ENCODE measurements around the gene TOR4A.

The TOR4A gene

DNA sequence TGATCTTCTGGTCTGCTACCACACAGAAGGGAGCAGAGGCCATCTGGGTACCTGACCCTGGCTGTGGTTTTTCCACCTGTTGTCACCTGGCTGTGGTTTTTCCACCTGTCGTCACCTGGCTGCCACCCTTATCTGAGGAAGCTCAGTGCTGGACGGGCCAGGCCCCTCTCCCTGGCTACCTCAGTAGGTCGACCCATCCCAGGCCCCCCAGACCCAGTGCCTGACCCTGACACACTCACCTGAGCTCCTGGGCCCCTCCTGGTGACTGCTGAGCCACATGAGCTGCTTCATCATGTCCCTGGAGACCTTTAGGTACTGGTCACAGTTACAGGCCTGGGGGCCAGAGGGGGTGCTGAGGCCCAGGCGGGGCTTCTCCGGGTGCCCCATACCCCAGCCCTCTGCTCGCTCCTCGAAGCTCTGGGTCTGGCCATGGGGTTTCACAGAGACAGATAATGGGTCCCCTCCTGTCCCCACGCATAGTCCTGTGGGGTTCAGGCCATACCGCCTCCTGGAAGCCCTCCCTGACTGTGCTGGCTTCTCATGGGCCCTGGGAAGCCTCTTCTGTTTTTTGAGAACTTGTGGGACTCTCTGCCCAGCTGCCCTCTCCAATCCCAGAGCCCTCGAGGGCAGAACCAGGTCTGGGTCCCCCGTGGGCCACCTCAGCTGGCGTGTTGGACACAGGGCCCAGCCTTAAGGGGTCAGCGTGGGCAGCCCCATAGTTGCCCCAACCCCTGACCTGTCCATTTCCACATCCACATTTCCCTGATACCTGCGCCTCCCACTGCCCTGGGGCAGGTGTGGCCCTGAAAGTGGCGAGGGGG, 32.1 kb downstream of the TOR4A start:
- TF ChIP-seq, protein P1, sequence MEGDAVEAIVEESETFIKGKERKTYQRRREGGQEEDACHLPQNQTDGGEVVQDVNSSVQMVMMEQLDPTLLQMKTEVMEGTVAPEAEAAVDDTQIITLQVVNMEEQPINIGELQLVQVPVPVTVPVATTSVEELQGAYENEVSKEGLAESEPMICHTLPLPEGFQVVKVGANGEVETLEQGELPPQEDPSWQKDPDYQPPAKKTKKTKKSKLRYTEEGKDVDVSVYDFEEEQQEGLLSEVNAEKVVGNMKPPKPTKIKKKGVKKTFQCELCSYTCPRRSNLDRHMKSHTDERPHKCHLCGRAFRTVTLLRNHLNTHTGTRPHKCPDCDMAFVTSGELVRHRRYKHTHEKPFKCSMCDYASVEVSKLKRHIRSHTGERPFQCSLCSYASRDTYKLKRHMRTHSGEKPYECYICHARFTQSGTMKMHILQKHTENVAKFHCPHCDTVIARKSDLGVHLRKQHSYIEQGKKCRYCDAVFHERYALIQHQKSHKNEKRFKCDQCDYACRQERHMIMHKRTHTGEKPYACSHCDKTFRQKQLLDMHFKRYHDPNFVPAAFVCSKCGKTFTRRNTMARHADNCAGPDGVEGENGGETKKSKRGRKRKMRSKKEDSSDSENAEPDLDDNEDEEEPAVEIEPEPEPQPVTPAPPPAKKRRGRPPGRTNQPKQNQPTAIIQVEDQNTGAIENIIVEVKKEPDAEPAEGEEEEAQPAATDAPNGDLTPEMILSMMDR (IDR thresholded peaks at IDR 0.05) = no peak
- no peaks in the 10 kb centered on the region for H3K27me3 ChIP-seq (ENCODE audit: control insufficient read depth, insufficient read depth, low read length)
- H3K27ac ChIP-seq = no peak overlapping the region
- H3K4me3 ChIP-seq (ENCODE audit: low read depth, low read length) = no peak overlapping the region
- H3K9me3 ChIP-seq (ENCODE audit: control insufficient read depth, low read length) = no peaks in the 10 kb centered on the region
- H3K9ac ChIP-seq = no peak overlapping the region
- no peaks in the 10 kb centered on the region for H3K36me3 ChIP-seq (ENCODE audit: control insufficient read depth, insufficient read depth, low read length)
- no peak overlapping the region for H2AFZ ChIP-seq
- H3K4me2 ChIP-seq (ENCODE audit: low read length) = no peak overlapping the region
- no peaks in the 10 kb centered on the region for H3K79me2 ChIP-seq
- H3K4me1 ChIP-seq = no peaks in the 10 kb centered on the region

DNA sequence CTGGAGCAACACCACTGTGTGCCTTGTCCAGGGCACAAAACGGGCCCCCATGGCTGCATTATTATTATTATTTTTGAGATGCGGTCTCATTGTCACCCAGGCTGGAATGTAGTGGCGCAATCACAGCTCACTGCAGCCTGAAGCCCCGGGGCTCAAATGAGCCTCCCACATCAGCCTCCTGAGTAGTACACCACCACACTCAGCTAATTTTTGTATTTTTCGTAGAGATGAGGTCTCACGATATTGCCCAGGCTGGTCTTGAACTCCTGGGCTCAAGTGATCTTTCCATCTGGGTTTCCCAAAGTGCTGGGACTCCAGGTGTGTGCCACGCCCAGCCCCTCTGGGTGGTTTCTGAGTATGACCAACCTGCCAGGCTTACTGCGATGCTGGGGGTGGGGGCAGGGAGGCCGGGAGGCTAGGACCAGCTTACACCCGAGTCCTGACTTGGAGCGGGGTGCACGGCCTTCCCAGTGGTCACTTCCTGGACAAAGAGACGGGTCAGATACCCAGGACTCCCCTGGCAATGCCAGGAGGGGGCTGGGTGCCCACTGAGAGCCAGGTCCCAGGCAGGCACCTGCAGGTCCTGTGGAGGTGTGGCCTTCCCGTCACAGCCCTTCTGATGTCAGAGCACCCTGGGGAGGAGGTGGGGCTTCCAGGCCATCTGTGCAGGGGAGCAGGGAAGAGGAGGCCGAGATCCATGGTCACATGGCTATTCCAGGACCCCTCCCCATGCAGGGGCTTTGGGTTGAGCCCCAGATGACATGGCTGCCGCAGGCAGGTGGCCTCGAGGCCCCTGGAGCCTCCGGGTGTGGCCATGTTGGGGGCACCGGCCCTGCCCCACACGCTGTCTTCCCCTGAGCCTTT, 32.9 kb downstream of the TOR4A start:
- Histone ChIP-seq H2AFZ (no peak overlapping the region), H3K27me3 (ENCODE audit: control insufficient read depth, insufficient read depth, low read length) (no peaks in the 10 kb centered on the region), H3K9me3 (ENCODE audit: control insufficient read depth, low read length) (no peaks in the 10 kb centered on the region), H3K27ac (no peak overlapping the region), H3K4me1 (no peaks in the 10 kb centered on the region), H3K79me2 (no peaks in the 10 kb centered on the region), H3K9ac (no peak overlapping the region), H3K36me3 (ENCODE audit: control insufficient read depth, insufficient read depth, low read length) (no peaks in the 10 kb centered on the region), H3K4me3 (ENCODE audit: low read depth, low read length) (no peak overlapping the region), H3K4me2 (ENCODE audit: low read length) (no peak overlapping the region)
- TF ChIP-seq, protein P1 (IDR thresholded peaks at IDR 0.05) = no peak

DNA sequence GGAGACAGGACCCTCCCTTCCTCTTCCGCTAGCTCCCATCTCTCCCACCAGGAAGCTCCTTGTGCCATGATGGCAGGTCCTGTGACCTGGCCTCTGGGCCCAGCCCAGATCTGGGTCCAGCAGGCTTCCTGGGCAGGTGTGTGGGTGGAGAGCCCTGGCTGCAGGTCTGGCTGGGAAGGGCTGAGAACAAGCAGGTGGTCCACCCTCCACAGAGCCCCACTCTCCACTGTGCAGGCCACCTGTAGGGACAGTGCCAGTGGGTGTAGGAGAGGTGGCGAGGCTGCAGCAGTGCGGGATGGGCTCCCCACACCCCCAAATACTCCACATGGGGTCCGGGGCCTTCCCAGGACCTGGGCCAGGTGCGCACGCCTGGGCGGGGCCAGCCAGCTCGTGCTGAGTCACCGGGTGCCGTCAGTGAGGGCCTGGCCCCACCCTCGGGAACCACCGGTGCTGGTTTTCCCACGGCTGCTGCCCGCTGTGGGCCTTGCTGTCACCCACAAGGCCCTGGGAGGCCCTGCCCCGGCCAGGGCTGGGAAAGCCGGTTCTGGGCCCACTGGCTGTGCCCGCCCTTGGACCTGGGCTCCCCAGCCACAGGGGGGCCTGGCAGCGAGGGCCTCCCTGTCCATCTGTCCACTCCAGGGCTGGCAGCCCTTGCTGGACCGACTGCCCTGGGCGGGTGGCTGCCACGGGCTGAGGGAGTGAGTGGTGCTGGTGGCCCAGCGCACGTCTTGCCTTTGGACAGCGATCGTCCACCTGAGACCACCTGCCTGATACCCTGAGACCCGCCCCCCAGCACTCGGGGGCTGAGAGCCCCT, 33.9 kb downstream of the TOR4A start:
- Histone ChIP-seq H3K4me3 (ENCODE audit: low read depth, low read length) (no peak overlapping the region), H3K9me3 (ENCODE audit: control insufficient read depth, low read length) (no peaks in the 10 kb centered on the region), H3K27ac (no peak overlapping the region), H3K9ac (no peak overlapping the region), H3K4me1 (no peaks in the 10 kb centered on the region), H3K79me2 (no peaks in the 10 kb centered on the region), H3K36me3 (ENCODE audit: control insufficient read depth, insufficient read depth, low read length) (no peaks in the 10 kb centered on the region), H2AFZ (no peak overlapping the region), H3K27me3 (ENCODE audit: control insufficient read depth, insufficient read depth, low read length) (no peaks in the 10 kb centered on the region), H3K4me2 (ENCODE audit: low read length) (no peak overlapping the region)
- TF ChIP-seq, protein P1 (IDR thresholded peaks at IDR 0.05) = no peak

DNA sequence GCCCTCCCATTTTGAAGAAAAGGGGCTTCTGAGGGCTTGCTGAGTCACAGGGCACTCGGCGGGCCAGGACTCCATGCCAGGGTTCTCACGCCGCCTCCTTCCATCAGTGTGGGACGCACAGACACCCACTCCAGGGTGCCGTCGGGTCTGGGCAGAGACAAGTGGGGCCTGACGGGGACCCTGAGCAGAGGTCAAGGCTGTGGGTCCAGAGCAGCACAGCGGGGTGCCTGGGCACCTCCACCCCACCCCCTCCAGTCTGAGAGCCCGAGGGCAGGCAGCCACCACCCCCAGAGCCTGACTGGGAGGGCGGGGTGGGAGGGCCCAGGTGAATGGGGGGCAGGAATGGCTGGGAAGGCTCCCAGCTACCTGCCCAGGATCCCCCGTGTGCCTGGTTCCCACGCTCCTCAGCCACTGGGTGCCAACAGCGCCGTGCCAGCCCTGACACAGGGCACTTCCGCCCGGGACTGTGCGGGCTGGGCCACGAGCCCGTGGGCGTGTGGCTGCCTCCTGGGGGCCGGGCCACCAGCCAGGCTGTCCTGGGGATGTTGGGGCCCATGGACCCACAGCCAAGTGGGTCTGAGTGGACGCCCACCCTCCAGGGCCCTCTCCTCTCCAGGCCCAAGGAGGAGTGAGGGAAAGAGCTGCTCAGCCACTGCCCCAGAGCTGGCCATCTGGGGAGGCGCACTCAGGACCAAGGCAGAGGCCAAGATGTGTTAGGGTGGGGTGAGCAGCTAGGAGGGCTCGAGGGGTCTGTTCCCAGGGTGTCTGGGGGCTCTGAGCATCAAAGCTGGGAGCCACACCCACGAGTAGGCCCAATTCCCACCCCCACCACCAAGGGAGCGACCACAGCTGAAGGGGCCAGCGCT, 34.7 kb downstream of the TOR4A start:
- H3K27ac ChIP-seq = no peak overlapping the region
- H3K4me3 ChIP-seq (ENCODE audit: low read depth, low read length) = no peak overlapping the region
- no peaks in the 10 kb centered on the region for H3K4me1 ChIP-seq
- no peak overlapping the region for H3K9ac ChIP-seq
- H3K36me3 ChIP-seq (ENCODE audit: control insufficient read depth, insufficient read depth, low read length) = no peaks in the 10 kb centered on the region
- H3K9me3 ChIP-seq (ENCODE audit: control insufficient read depth, low read length) = no peaks in the 10 kb centered on the region
- H2AFZ ChIP-seq = no peak overlapping the region
- H3K4me2 ChIP-seq (ENCODE audit: low read length) = no peak overlapping the region
- no peaks in the 10 kb centered on the region for H3K27me3 ChIP-seq (ENCODE audit: control insufficient read depth, insufficient read depth, low read length)
- TF ChIP-seq, protein P1 (IDR thresholded peaks at IDR 0.05) = no peak
- H3K79me2 ChIP-seq = no peaks in the 10 kb centered on the region
